Activated naive CD4-positive, alpha-beta T cell treated with anti-CD3 and anti-CD28 coated beads, Interleukin-2, amount 10 ng/mL, durations not matched to agents 7 days and 5 days (primary cell): ENCODE results near the gene PIGO.
A peak's percentile ranks its signal among the peaks of the same experiment; 100 is the strongest.

Source experiments
- CTCF ChIA-PET: fragments of 350-600 bp; sonication (Branson Sonifier 250); formaldehyde crosslinking; loops from one replicate; lab custom pipeline; 2021; ENCODE audit warnings: antibody characterized with exemption; lab: Charles Lee
- DNase-seq: peaks from one replicate; pipeline ENCODE4 v3.0.0-alpha.2; 2020
- H3K27ac Mint-ChIP-seq: one replicate; pipeline ENCODE4 v1.8.0; 2021; ENCODE audit warnings: mild to moderate bottlenecking, moderate library complexity, mixed read lengths
- H3K27me3 Mint-ChIP-seq: one replicate; pipeline ENCODE4 v1.8.0; 2021; ENCODE audit warnings: mild to moderate bottlenecking, mixed read lengths
- H3K36me3 Mint-ChIP-seq: one replicate; pipeline ENCODE4 v1.8.0; 2021; ENCODE audit warnings: mixed read lengths
- H3K4me1 Mint-ChIP-seq: one replicate; pipeline ENCODE4 v1.8.0; 2021; ENCODE audit warnings: mixed read lengths
- H3K4me3 Mint-ChIP-seq: one replicate; pipeline ENCODE4 v1.8.0; 2021; ENCODE audit warnings: mild to moderate bottlenecking, moderate library complexity, mixed read lengths
- H3K9me3 Mint-ChIP-seq: one replicate; pipeline ENCODE4 v1.8.0; 2021; ENCODE audit warnings: mixed read lengths

Gene PIGO

GRCh38 chr9:35096035-35096849 lies at the start of gene PIGO:
Gene PIGO, minus strand, starts transcription at chr9:35096591. Its CDS starts 1,026 bp downstream, at chr9:35095565.
- no peaks in the 10 kb centered on the region for H3K9me3 Mint-ChIP-seq
- CTCF ChIA-PET = interaction anchor here (1.0 to 4.1 kb wide), 10 partner anchors 11 to 197 kb away, joined by 4 to 34 read pairs (median 7); partner anchors contain the start of genes FANCG and VCP
- H3K4me1 Mint-ChIP-seq = peaks cover 51% of the 10 kb centered on the region
- H3K27ac Mint-ChIP-seq = peak within 1 kb of the TSS; percentile 92
- H3K4me3 Mint-ChIP-seq = peak within 1 kb of the TSS; percentile 81
- peaks cover 44% of the 10 kb centered on the region for H3K36me3 Mint-ChIP-seq
- DNase-seq = peak; percentile 92
- no peaks in the 10 kb centered on the region for H3K27me3 Mint-ChIP-seq

- CTCF ChIA-PET = no interaction called here
- Mint-ChIP-seq H3K4me3 (no peak overlapping the region), H3K36me3 (no peaks in the 10 kb centered on the region), H3K27ac (no peak overlapping the region), H3K4me1 (no peaks in the 10 kb centered on the region), H3K9me3 (peaks cover 20% of the 10 kb centered on the region), H3K27me3 (no peaks in the 10 kb centered on the region)
- no peak for DNase-seq
Measured at GRCh38 chr9:35142037-35142436, 45.6 kb upstream of the PIGO start.

- Mint-ChIP-seq H3K9me3 (peaks cover 14% of the 10 kb centered on the region), H3K27ac (no peak overlapping the region), H3K4me1 (no peaks in the 10 kb centered on the region), H3K27me3 (no peaks in the 10 kb centered on the region), H3K4me3 (no peak overlapping the region), H3K36me3 (no peaks in the 10 kb centered on the region)
- CTCF ChIA-PET = no interaction called here
- DNase-seq = no peak
Measured at GRCh38 chr9:35140093-35140492, 43.7 kb upstream of the PIGO start.

- Mint-ChIP-seq H3K4me1 (no peaks in the 10 kb centered on the region), H3K36me3 (no peaks in the 10 kb centered on the region), H3K9me3 (peaks cover 3% of the 10 kb centered on the region), H3K27me3 (no peaks in the 10 kb centered on the region), H3K27ac (no peak overlapping the region), H3K4me3 (no peak overlapping the region)
- no peak for DNase-seq
- CTCF ChIA-PET = no interaction called here
Measured at GRCh38 chr9:35136866-35137265, 40.5 kb upstream of the PIGO start.

GRCh38 chr9:35135988-35136387 lies 39.6 kb upstream of the PIGO start:
- Mint-ChIP-seq H3K9me3 (peaks cover 3% of the 10 kb centered on the region), H3K36me3 (no peaks in the 10 kb centered on the region), H3K4me3 (no peak overlapping the region), H3K27ac (no peak overlapping the region), H3K4me1 (no peaks in the 10 kb centered on the region), H3K27me3 (no peaks in the 10 kb centered on the region)
- CTCF ChIA-PET = no interaction called here
- no peak for DNase-seq

GRCh38 chr9:35134920-35135319 lies 38.5 kb upstream of the PIGO start:
- CTCF ChIA-PET = no interaction called here
- DNase-seq = no peak
- Mint-ChIP-seq H3K9me3 (peaks cover 6% of the 10 kb centered on the region), H3K27me3 (no peaks in the 10 kb centered on the region), H3K27ac (no peak overlapping the region), H3K4me3 (no peak overlapping the region), H3K36me3 (no peaks in the 10 kb centered on the region), H3K4me1 (no peaks in the 10 kb centered on the region)

- no peaks in the 10 kb centered on the region for H3K9me3 Mint-ChIP-seq
- H3K27me3 Mint-ChIP-seq = peaks cover 3% of the 10 kb centered on the region
- CTCF ChIA-PET = interaction anchor here (1.1 to 6.7 kb wide), 10 partner anchors 9 to 437 kb away, joined by 3 to 54 read pairs (median 6); partner anchors contain the start of genes STOML2 and UNC13B
- H3K4me3 Mint-ChIP-seq = peak overlapping the region; percentile 98
- peaks cover 9% of the 10 kb centered on the region for H3K36me3 Mint-ChIP-seq
- H3K27ac Mint-ChIP-seq = peak overlapping the region; percentile 91
- DNase-seq = peak; percentile 92
- peaks cover 43% of the 10 kb centered on the region for H3K4me1 Mint-ChIP-seq
Measured at GRCh38 chr9:35116898-35117551, 20.6 kb upstream of the PIGO start.

GRCh38 chr9:35116539-35116897 lies 20.1 kb upstream of the PIGO start:
- peak overlapping the region; percentile 98 for H3K4me3 Mint-ChIP-seq
- H3K4me1 Mint-ChIP-seq = peaks cover 48% of the 10 kb centered on the region
- no peak for DNase-seq
- CTCF ChIA-PET = interaction anchor here (1.6 to 6.7 kb wide), 6 partner anchors 13 to 437 kb away, joined by 4 to 54 read pairs (median 8); partner anchors contain the start of genes STOML2 and UNC13B
- H3K36me3 Mint-ChIP-seq = peaks cover 9% of the 10 kb centered on the region
- H3K27ac Mint-ChIP-seq = peak overlapping the region; percentile 91
- H3K27me3 Mint-ChIP-seq = peaks cover 3% of the 10 kb centered on the region
- no peaks in the 10 kb centered on the region for H3K9me3 Mint-ChIP-seq

GRCh38 chr9:35115680-35116538 lies 19.5 kb upstream of the PIGO start, which contains the start of gene ATOSB:
Gene ATOSB, minus strand, starts transcription at chr9:35115862. Its CDS starts 7,588 bp downstream, at chr9:35108274.
- Mint-ChIP-seq H3K27me3 (no peaks in the 10 kb centered on the region), H3K36me3 (peaks cover 9% of the 10 kb centered on the region), H3K9me3 (no peaks in the 10 kb centered on the region), H3K27ac (peak within 1 kb of the TSS; percentile 91), H3K4me3 (peak within 1 kb of the TSS; percentile 98), H3K4me1 (peaks cover 53% of the 10 kb centered on the region)
- CTCF ChIA-PET = interaction anchor here (0.7 to 6.7 kb wide), 8 partner anchors 13 to 488 kb away, joined by 3 to 54 read pairs (median 4); partner anchors contain the start of genes STOML2 and UNC13B
- DNase-seq = peak; percentile 97

- peaks cover 61% of the 10 kb centered on the region for H3K4me1 Mint-ChIP-seq
- peak overlapping the region; percentile 98 for H3K4me3 Mint-ChIP-seq
- H3K27ac Mint-ChIP-seq = peak overlapping the region; percentile 91
- CTCF ChIA-PET = interaction anchor here (0.7 to 6.7 kb wide), 13 partner anchors 12 to 616 kb away, joined by 3 to 54 read pairs (median 4); partner anchors contain the start of genes FANCG, STOML2 and UNC13B
- no peaks in the 10 kb centered on the region for H3K27me3 Mint-ChIP-seq
- peaks cover 9% of the 10 kb centered on the region for H3K36me3 Mint-ChIP-seq
- DNase-seq = peak; percentile 63
- H3K9me3 Mint-ChIP-seq = no peaks in the 10 kb centered on the region
Measured at GRCh38 chr9:35114840-35115628, 18.6 kb upstream of the PIGO start.

- peaks cover 10% of the 10 kb centered on the region for H3K36me3 Mint-ChIP-seq
- peaks cover 66% of the 10 kb centered on the region for H3K4me1 Mint-ChIP-seq
- CTCF ChIA-PET = interaction anchor here (0.8 to 3.3 kb wide), 12 partner anchors 9 to 617 kb away, joined by 3 to 13 read pairs (median 4); partner anchors contain the start of genes FANCG, PIGO, RUSC2 and STOML2
- H3K27ac Mint-ChIP-seq = peak overlapping the region; percentile 91
- no peaks in the 10 kb centered on the region for H3K27me3 Mint-ChIP-seq
- H3K4me3 Mint-ChIP-seq = peak overlapping the region; percentile 98
- peak; percentile 89 for DNase-seq
- no peaks in the 10 kb centered on the region for H3K9me3 Mint-ChIP-seq
Measured at GRCh38 chr9:35114113-35114839, 17.9 kb upstream of the PIGO start.

- Mint-ChIP-seq H3K36me3 (peaks cover 10% of the 10 kb centered on the region), H3K27me3 (no peaks in the 10 kb centered on the region), H3K9me3 (no peaks in the 10 kb centered on the region), H3K4me1 (peaks cover 69% of the 10 kb centered on the region), H3K27ac (peak overlapping the region; percentile 66), H3K4me3 (peak overlapping the region; percentile 73)
- CTCF ChIA-PET = interaction anchor here (0.9 to 3.3 kb wide), 2 partner anchors 16 to 447 kb away, joined by 3 to 13 read pairs; partner anchors contain the start of gene PIGO
- DNase-seq = no peak
Measured at GRCh38 chr9:35112257-35113020, 16.0 kb upstream of the PIGO start.
